T47D (cell line): ENCODE data around the gene KATNB1.
"Not testable (repeated sequence)": the region's sequence is repeated elsewhere in the genome, so short reads cannot be mapped to it uniquely, and the experiment has no call there.

Experiments
- DNase-seq, 2 experiments: peaks; one replicate each; pipeline versions ENCODE4 v3.0.0 to v3.0.0-alpha.2; 2011 to 2012; ENCODE audit warnings: low read depth in 1 of 2, low spot score in 1 of 2
- JUND ChIP-seq: IDR thresholded peaks from 2 replicates; pipeline ENCODE4 v1.6.1; 2012; ENCODE audit warnings: low read depth
- in situ Hi-C: cut with HindIII; loops from 2 replicates; pipeline ENCODE4 v1.10.0; 2016; ENCODE audit warnings: low sequenced_read_pairs, low pct_unique_long_range_greater_than_20kb

Gene KATNB1

GRCh38 chr16:57722651-57723050, 12.9 kb upstream of the KATNB1 start:
- in situ Hi-C loops = no loop called here
- DNase-seq = no peak
- TF ChIP-seq JUND = no peak

- in situ Hi-C loops = no loop called here
- DNase-seq = no peak
- TF ChIP-seq JUND = no peak
Measured at GRCh38 chr16:57723170-57723569, 12.4 kb upstream of the KATNB1 start.

GRCh38 chr16:57724531-57724930, 11.0 kb upstream of the KATNB1 start:
- TF ChIP-seq JUND = no peak
- in situ Hi-C loops = no loop called here
- no peak for DNase-seq

- in situ Hi-C loops = no loop called here
- DNase-seq = no peak
- TF ChIP-seq JUND = no peak
Measured at GRCh38 chr16:57725151-57725550, 10.4 kb upstream of the KATNB1 start.

- in situ Hi-C loops = no loop called here
- no peak for TF ChIP-seq JUND
- DNase-seq = no peak
Measured at GRCh38 chr16:57725554-57725953, 10.0 kb upstream of the KATNB1 start.

GRCh38 chr16:57725976-57726375, 9.6 kb upstream of the KATNB1 start:
- no peak for DNase-seq
- no peak for TF ChIP-seq JUND
- in situ Hi-C loops = no loop called here

- in situ Hi-C loops = no loop called here
- no peak for TF ChIP-seq JUND
- no peak for DNase-seq
Measured at GRCh38 chr16:57726433-57726947, 9.1 kb upstream of the KATNB1 start.

GRCh38 chr16:57727610-57728009, 8.0 kb upstream of the KATNB1 start:
- TF ChIP-seq JUND = no peak
- no peak for DNase-seq
- in situ Hi-C loops = no loop called here

- in situ Hi-C loops = no loop called here
- no peak for TF ChIP-seq JUND
- no peak for DNase-seq
Measured at GRCh38 chr16:57728336-57729181, 7.0 kb upstream of the KATNB1 start.

GRCh38 chr16:57729182-57729484, 6.4 kb upstream of the KATNB1 start:
- in situ Hi-C loops = no loop called here
- DNase-seq = no peak
- TF ChIP-seq JUND = no peak

- DNase-seq, in situ Hi-C loops: not testable (repeated sequence)
Measured at GRCh38 chr16:57729852-57730251, 5.7 kb upstream of the KATNB1 start.

GRCh38 chr16:57730771-57731730, 4.5 kb upstream of the KATNB1 start:
- DNase-seq = no peak
- TF ChIP-seq JUND = no peak
- in situ Hi-C loops = no loop called here

GRCh38 chr16:57732037-57732436, 3.5 kb upstream of the KATNB1 start:
- no peak for TF ChIP-seq JUND
- no peak for DNase-seq
- in situ Hi-C loops = no loop called here
